Parathyroid adenoma (tissue), 2 donors: ENCODE data around the gene TMEM120B.

Experiments used
- H2AFZ ChIP-seq: fragments of 300-600 bp; sonication (generic); one replicate; pipeline ENCODE4 v1.7.0; 2017; ENCODE audit warnings: antibody characterized with exemption, mild to moderate bottlenecking
- H3K27ac ChIP-seq: fragments of 300-600 bp; sonication (generic); one replicate; pipeline ENCODE4 v1.7.0; 2017
- H3K27me3 ChIP-seq: fragments of 300-600 bp; sonication (generic); one replicate; pipeline ENCODE4 v1.7.0; 2017; ENCODE audit warnings: low read length; ENCODE audit not compliant: control insufficient read depth, insufficient read depth
- H3K36me3 ChIP-seq: fragments of 300-600 bp; sonication (generic); one replicate; pipeline ENCODE4 v1.7.0; 2017; ENCODE audit warnings: low read length; ENCODE audit not compliant: control insufficient read depth, insufficient read depth
- H3K4me1 ChIP-seq: fragments of 300-600 bp; sonication (generic); one replicate; pipeline ENCODE4 v1.7.0; 2017; ENCODE audit warnings: control low read depth
- H3K4me2 ChIP-seq: fragments of 300-600 bp; sonication (generic); one replicate; pipeline ENCODE4 v1.7.0; 2017; ENCODE audit warnings: low read length
- H3K4me3 ChIP-seq: fragments of 300-600 bp; sonication (generic); one replicate; pipeline ENCODE4 v1.7.0; 2017; ENCODE audit warnings: low read depth, low read length
- H3K79me2 ChIP-seq: fragments of 300-600 bp; sonication (generic); one replicate; pipeline ENCODE4 v1.7.0; 2017; ENCODE audit warnings: control low read depth
- H3K9ac ChIP-seq: fragments of 300-600 bp; sonication (generic); one replicate; pipeline ENCODE4 v1.7.0; 2017; ENCODE audit warnings: mild to moderate bottlenecking
- H3K9me3 ChIP-seq: fragments of 300-600 bp; sonication (generic); one replicate; pipeline ENCODE4 v1.7.0; 2017; ENCODE audit warnings: low read length; ENCODE audit not compliant: control insufficient read depth
- CTCF ChIP-seq: fragments of 300-600 bp; sonication (generic); IDR thresholded peaks from one replicate; pipeline ENCODE4 v1.7.0; 2017; ENCODE audit warnings: antibody characterized with exemption, mild to moderate bottlenecking
- donor health status: primary hyperparathyroidism.

TMEM120B gene

GRCh38 chr12:121749267-121749666 lies 36.7 kb downstream of the TMEM120B start:
- Histone ChIP-seq H3K4me1 (no peaks in the 10 kb centered on the region), H3K9ac (no peak overlapping the region), H3K79me2 (no peaks in the 10 kb centered on the region), H3K27ac (no peak overlapping the region), H3K27me3 (no peaks in the 10 kb centered on the region), H3K4me2 (no peak overlapping the region), H3K36me3 (no peaks in the 10 kb centered on the region), H2AFZ (no peak overlapping the region), H3K9me3 (no peaks in the 10 kb centered on the region), H3K4me3 (no peak overlapping the region)
- no peak for TF ChIP-seq CTCF

GRCh38 chr12:121750507-121750955 lies 38.0 kb downstream of the TMEM120B start:
- Histone ChIP-seq H3K4me3 (no peak overlapping the region), H3K79me2 (no peaks in the 10 kb centered on the region), H3K4me2 (no peak overlapping the region), H3K36me3 (no peaks in the 10 kb centered on the region), H3K9me3 (no peaks in the 10 kb centered on the region), H3K9ac (no peak overlapping the region), H3K27me3 (no peaks in the 10 kb centered on the region), H3K4me1 (no peaks in the 10 kb centered on the region), H2AFZ (no peak overlapping the region), H3K27ac (no peak overlapping the region)
- TF ChIP-seq CTCF = no peak

- Histone ChIP-seq H3K9me3 (no peaks in the 10 kb centered on the region), H2AFZ (no peak overlapping the region), H3K27ac (no peak overlapping the region), H3K4me2 (no peak overlapping the region), H3K79me2 (no peaks in the 10 kb centered on the region), H3K4me3 (no peak overlapping the region), H3K9ac (no peak overlapping the region), H3K4me1 (no peaks in the 10 kb centered on the region), H3K27me3 (no peaks in the 10 kb centered on the region), H3K36me3 (no peaks in the 10 kb centered on the region)
- TF ChIP-seq CTCF = no peak
Measured at GRCh38 chr12:121751034-121751433, 38.5 kb downstream of the TMEM120B start.

- Histone ChIP-seq H3K4me2 (no peak overlapping the region), H3K79me2 (no peaks in the 10 kb centered on the region), H3K27me3 (no peaks in the 10 kb centered on the region), H3K27ac (no peak overlapping the region), H3K4me1 (no peaks in the 10 kb centered on the region), H3K9me3 (no peaks in the 10 kb centered on the region), H2AFZ (no peak overlapping the region), H3K36me3 (no peaks in the 10 kb centered on the region), H3K4me3 (no peak overlapping the region), H3K9ac (no peak overlapping the region)
- no peak for TF ChIP-seq CTCF
Measured at GRCh38 chr12:121751749-121752351, 39.3 kb downstream of the TMEM120B start.

- no peak overlapping the region for H3K27ac ChIP-seq
- no peak overlapping the region for H2AFZ ChIP-seq
- no peak overlapping the region for H3K4me2 ChIP-seq
- no peak for TF ChIP-seq CTCF
- no peak overlapping the region for H3K4me3 ChIP-seq
- no peaks in the 10 kb centered on the region for H3K27me3 ChIP-seq
- no peaks in the 10 kb centered on the region for H3K36me3 ChIP-seq
- H3K4me1 ChIP-seq = no peaks in the 10 kb centered on the region
- no peak overlapping the region for H3K9ac ChIP-seq
- no peaks in the 10 kb centered on the region for H3K9me3 ChIP-seq
- H3K79me2 ChIP-seq = no peaks in the 10 kb centered on the region
Measured at GRCh38 chr12:121753844-121754264, 41.3 kb downstream of the TMEM120B start.
